Immature natural killer cell (primary cell): ENCODE results near the gene IMMP2L. TPM values are rescaled to one million over a fixed set of nuclear protein-coding genes. Genes with fewer than 3 reads are reported as not detected.
"Not testable (repeated sequence)": the region's sequence is repeated elsewhere in the genome, so short reads cannot be mapped to it uniquely, and the experiment has no call there.

Source experiments
- DNase-seq, 3 donors: peaks; one replicate each; pipeline ENCODE4 v3.0.0; 2022; ENCODE audit warnings: mixed read lengths in 1 of 3
- H3K27ac Mint-ChIP-seq, 6 donors: one replicate each; pipeline ENCODE4 v1.8.0; 2020; ENCODE audit warnings: mixed read lengths in 6 of 6, mild to moderate bottlenecking in 5 of 6, inconsistent platforms in 4 of 6, moderate library complexity in 3 of 6
- H3K27me3 Mint-ChIP-seq, 3 donors: one replicate each; pipeline ENCODE4 v1.8.0; 2020 to 2021; ENCODE audit warnings: low read depth in 3 of 3, mild to moderate bottlenecking in 3 of 3, mixed read lengths in 3 of 3, moderate library complexity in 3 of 3, inconsistent platforms in 1 of 3
- H3K36me3 Mint-ChIP-seq, 3 donors: one replicate each; pipeline ENCODE4 v1.8.0; 2020; ENCODE audit warnings: mixed read lengths in 3 of 3, inconsistent platforms in 2 of 3, mild to moderate bottlenecking in 2 of 3
- H3K4me1 Mint-ChIP-seq, 2 donors: one replicate each; pipeline ENCODE4 v1.8.0; 2020; ENCODE audit warnings: inconsistent platforms in 2 of 2, mild to moderate bottlenecking in 2 of 2, mixed read lengths in 2 of 2, moderate library complexity in 1 of 2
- H3K4me3 Mint-ChIP-seq, 5 donors: one replicate each; pipeline ENCODE4 v1.8.0; 2020; ENCODE audit warnings: mild to moderate bottlenecking in 5 of 5, mixed read lengths in 5 of 5, inconsistent platforms in 3 of 5, moderate library complexity in 3 of 5
- H3K9me3 Mint-ChIP-seq, 6 donors: one replicate each; pipeline ENCODE4 v1.8.0; 2020; ENCODE audit warnings: mild to moderate bottlenecking in 6 of 6, mixed read lengths in 6 of 6, inconsistent platforms in 4 of 6, moderate library complexity in 3 of 6
- polyA plus RNA-seq, 3 donors: library from polyadenylated mRNA; unstranded; fragments of 300-500 nt; fragmentation: Illumina TruSeq; gene quantifications; one replicate each; pipeline ENCODE4 v1.2.3, GENCODE V29; 2021

Gene IMMP2L
- polyA plus RNA-seq, 3 donors from 2014 or later: 17.0 to 20.7 TPM; not detected in 1

DNA sequence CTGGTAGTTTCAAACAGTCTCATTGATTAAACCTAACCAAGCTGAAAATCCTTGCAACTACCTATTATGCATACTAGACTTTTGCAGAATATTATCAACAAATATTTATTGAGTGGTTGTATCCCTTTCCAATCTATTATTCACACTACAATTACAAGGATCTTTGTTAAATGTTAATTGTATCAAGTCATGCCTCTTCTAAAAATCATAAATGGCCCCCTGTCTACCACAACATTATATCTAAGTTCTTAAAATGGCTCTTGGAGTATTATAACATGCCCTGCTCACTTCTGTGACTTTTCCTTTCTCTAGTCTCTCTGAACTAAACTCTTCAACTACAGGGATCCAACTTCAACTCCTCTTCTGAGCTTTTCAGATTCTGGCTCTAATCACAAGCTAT lies 219.3 kb downstream of the IMMP2L start:
- Mint-ChIP-seq H3K4me3 (no peak overlapping the region), H3K4me1 (no peaks in the 10 kb centered on the region), H3K36me3 (peaks cover 8 to 14% (median 11%) of the 10 kb centered on the region in 3 donors), H3K27ac (no peak overlapping the region), H3K27me3 (peaks cover 0 to 4% (median 0%) of the 10 kb centered on the region in 3 donors), H3K9me3 (peaks cover 14 to 46% (median 23%) of the 10 kb centered on the region in 6 donors)
- DNase-seq: no peak

DNA sequence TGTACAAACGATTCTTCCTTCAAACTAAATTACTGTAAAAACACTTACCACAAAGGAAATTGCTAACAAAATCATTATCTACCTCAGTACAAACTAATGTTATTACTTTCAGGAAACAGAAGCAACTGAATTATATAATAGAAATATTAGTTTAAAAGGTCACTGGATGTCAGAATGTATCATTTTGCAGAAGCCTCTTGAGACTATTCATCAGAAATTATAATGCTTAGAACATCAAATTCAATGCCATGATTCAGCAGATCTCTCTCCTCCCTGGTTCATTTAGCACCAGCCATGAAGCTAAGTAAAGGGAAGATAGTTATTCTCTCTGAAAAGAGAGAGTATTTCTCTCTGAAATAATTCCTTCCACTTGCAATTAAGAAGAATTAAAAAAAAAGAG lies 223.3 kb downstream of the IMMP2L start:
- H3K4me3 Mint-ChIP-seq: no peak overlapping the region
- peaks cover 14 to 28% (median 16%) of the 10 kb centered on the region in 6 donors for H3K9me3 Mint-ChIP-seq
- H3K27ac Mint-ChIP-seq: no peak overlapping the region

DNA sequence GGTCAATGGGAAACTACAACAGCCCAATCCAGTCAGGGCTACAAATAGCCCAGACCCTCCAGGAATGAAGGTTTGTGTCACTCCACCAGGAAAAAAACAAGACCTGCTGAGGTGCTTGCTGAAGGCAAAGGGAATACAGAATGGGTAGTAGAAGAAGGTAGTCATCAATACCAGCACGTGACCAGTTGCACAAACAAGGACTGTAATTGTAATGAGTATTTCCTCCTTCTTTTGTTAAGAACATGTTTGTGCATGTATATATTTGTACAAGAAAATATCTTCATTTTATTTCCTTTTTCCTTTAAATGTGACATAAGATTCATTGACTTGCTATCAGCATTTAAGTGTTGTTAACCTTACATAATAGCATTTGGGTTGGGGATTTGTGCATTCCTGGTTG lies 229.3 kb downstream of the IMMP2L start:
- Mint-ChIP-seq H3K27ac (no peak overlapping the region), H3K4me1 (no peaks in the 10 kb centered on the region), H3K27me3 (no peaks in the 10 kb centered on the region), H3K9me3 (peaks cover 3 to 11% (median 6%) of the 10 kb centered on the region in 6 donors), H3K36me3 (peaks cover 0 to 3% (median 0%) of the 10 kb centered on the region in 3 donors), H3K4me3 (no peak overlapping the region)
- DNase-seq: no peak

More for the DNA sequence above, 223.3 kb downstream of the IMMP2L start:
- no peaks in the 10 kb centered on the region for H3K27me3 Mint-ChIP-seq
- no peaks in the 10 kb centered on the region for H3K4me1 Mint-ChIP-seq
- DNase-seq: no peak
- peaks cover 3 to 10% (median 5%) of the 10 kb centered on the region in 3 donors for H3K36me3 Mint-ChIP-seq

DNA sequence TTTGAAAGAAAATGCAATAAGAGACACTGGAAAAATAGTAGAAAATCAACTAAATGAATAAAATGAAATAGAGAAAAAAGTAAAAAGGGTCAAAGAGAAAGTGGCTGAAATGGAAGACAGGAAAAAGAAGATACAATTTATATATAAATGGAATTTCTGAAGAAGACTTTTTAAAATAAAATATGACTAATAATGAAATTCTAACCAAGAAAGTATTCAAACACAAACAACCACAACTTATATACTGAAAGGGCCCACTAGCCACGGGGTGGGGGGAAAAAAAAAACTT lies 232.1 kb downstream of the IMMP2L start:
- Mint-ChIP-seq H3K9me3 (peaks cover 0 to 8% (median 5%) of the 10 kb centered on the region in 6 donors), H3K27ac (no peak overlapping the region), H3K36me3 (no peaks in the 10 kb centered on the region), H3K4me3 (no peak overlapping the region), H3K27me3 (no peaks in the 10 kb centered on the region), H3K4me1 (no peaks in the 10 kb centered on the region)
- DNase-seq: no peak

DNA sequence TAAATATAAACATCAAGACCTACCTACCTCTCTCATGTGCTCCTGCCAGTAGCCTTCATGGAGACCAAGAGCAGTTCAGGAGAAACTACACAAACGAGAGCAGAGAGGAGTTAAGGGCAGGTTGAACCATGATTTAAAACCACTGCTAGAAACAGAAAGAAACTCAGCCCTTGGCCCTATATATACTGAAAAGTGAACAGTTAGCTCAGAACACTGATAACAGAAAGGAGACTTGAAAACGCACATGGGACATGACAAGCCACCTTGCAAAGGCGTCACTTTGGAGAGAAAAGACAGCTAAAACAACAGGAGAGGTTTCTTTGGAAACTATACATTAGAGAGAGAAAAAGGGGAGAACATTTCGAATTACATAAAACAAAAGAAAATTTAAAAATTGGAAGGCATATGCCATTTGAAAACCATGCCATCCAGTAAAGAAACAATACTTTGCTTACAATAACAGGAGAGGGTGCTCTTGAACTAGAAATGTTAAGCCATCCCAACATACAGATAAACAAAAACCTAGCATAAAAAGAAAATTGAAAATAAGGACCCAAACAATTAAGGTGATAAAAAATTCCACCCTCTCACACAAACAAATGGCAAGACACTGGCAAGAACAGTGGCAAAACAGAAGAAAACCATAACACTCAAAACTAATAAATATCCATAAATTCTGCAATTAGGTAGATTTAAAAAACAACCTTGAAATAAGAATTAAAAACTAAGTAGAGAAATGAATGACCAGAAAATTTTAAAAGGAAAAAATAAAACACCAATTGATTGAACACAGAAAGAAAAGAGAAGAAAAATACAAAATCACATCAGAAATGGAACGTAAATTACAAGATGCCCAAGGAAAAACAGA lies 232.7 kb downstream of the IMMP2L start:
- Mint-ChIP-seq H3K36me3 (no peaks in the 10 kb centered on the region), H3K9me3 (peaks cover 0 to 8% (median 4%) of the 10 kb centered on the region in 6 donors), H3K27me3 (no peaks in the 10 kb centered on the region), H3K4me3 (no peak overlapping the region), H3K4me1 (no peaks in the 10 kb centered on the region), H3K27ac (no peak overlapping the region)
- DNase-seq: no peak

DNA sequence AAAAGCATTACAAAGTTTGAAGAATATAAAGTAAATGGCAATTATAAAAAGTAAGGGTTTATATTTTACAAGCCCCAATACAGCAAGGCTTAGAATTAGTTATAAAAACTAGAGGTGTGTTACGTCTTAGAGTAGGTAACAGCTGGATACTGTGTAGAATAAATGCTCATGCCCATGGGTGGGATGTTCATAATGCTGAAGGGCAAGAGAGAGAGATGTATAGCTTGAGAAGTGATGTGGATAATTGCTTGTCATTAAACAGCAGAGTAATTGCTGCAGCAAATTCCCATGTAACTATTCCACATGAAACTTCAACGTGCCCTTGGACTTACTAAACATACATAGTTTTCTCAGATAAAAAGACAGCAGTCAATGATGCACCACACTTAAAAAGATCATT lies 233.8 kb downstream of the IMMP2L start:
- Mint-ChIP-seq H3K27ac (no peak overlapping the region), H3K4me1 (no peaks in the 10 kb centered on the region)

DNA sequence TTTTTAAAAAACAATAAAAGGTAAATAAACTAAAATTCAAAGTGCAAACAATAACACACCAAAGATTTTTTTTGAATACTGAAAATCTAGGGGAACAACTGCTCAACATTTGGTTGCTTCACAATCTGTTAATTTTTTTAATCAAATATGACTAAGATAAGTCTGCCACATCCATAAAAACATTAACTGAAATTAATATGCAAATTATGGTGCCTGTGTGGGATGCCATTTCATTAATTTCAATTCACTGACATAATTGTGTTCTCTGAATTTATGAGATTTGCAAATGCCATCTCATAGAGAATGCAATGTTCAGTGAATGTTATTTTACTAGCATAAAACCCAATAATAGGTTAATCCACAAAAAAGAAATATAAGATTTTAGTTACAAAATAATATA lies 237.5 kb downstream of the IMMP2L start:
- Mint-ChIP-seq H3K36me3 (peaks cover 4 to 7% (median 7%) of the 10 kb centered on the region in 3 donors), H3K9me3 (peaks cover 0 to 9% (median 3%) of the 10 kb centered on the region in 6 donors), H3K27ac (no peak overlapping the region), H3K4me3 (no peak overlapping the region), H3K27me3 (peaks cover 0 to 3% (median 1%) of the 10 kb centered on the region in 3 donors), H3K4me1 (peaks cover 1 to 6% of the 10 kb centered on the region in 2 donors)
- no peak for DNase-seq

More for the DNA sequence above, 233.8 kb downstream of the IMMP2L start:
- Mint-ChIP-seq H3K4me3 (no peak overlapping the region), H3K36me3 (peaks cover 0 to under 1% (median 0%) of the 10 kb centered on the region in 3 donors), H3K27me3 (peaks cover 0 to 3% (median 0%) of the 10 kb centered on the region in 3 donors), H3K9me3 (peaks cover 0 to 8% (median 3%) of the 10 kb centered on the region in 6 donors)
- no peak for DNase-seq

DNA sequence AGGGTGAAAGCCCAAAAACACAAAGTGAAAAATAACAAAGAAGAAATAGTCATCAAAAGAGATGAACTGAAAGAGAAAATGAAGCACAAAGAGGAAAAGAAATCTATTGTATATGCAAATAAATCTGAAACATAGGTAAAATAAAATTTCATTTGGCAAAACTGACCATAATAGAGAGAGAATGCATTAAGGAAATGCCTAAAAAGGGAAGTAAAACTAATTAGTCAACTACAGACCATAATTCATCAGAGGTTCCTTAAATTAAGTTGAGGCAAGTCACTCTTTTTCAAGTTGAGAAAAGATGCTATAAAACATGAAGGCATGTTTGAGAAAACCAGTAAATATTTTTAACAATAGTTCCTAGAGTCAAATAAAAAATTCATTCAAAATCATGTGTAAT lies 238.1 kb downstream of the IMMP2L start:
- peaks cover 0 to 9% (median 3%) of the 10 kb centered on the region in 6 donors for H3K9me3 Mint-ChIP-seq
- no peak for DNase-seq
- H3K4me1 Mint-ChIP-seq: peaks cover 1 to 6% of the 10 kb centered on the region in 2 donors

DNA sequence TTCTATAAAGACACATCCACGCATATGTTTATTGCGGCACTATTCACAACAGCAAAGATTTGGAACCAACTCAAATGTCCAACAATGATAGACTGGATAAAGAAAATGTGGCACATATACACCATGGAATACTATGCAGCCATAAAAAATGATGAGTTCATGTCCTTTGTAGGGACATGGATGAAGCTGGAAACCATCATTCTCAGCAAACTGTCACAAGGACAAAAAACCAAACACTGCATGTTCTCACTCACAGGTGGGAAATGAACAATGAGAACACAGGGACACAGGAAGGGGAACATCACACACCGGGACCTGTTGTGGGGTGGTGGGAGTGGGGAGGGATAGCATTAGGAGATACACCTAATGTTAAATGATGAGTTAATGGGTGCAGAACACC lies 238.6 kb downstream of the IMMP2L start:
- H3K27me3 Mint-ChIP-seq, H3K4me3 Mint-ChIP-seq, H3K36me3 Mint-ChIP-seq, DNase-seq, H3K4me1 Mint-ChIP-seq, H3K9me3 Mint-ChIP-seq, H3K27ac Mint-ChIP-seq: not testable (repeated sequence)

More for the DNA sequence above, 238.1 kb downstream of the IMMP2L start:
- Mint-ChIP-seq H3K27ac (no peak overlapping the region), H3K27me3 (peaks cover 0 to 3% (median 1%) of the 10 kb centered on the region in 3 donors), H3K4me3 (no peak overlapping the region), H3K36me3 (peaks cover 4 to 7% (median 7%) of the 10 kb centered on the region in 3 donors)

DNA sequence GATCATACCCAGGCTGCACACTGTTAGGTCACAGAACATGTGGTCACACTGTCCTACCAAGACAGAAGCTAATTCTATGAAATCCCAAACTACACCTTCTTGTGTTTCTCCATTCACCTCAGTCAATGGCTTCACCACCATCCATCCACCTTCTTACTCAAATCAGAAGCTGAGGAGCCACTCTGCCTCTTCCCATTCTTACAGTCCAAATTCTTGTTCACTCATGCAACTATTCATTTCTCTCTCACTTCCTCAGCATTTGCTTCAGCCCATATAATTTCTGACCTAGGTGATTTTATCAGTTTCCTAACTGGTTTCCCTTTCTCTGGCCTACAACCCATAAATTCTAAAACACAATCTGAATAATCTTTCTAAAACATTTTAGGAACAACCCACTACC lies 242.2 kb downstream of the IMMP2L start:
- no peak overlapping the region for H3K4me3 Mint-ChIP-seq
- DNase-seq: no peak
- H3K4me1 Mint-ChIP-seq: peaks cover 1 to 11% of the 10 kb centered on the region in 2 donors
- peaks cover 0 to 10% (median 4%) of the 10 kb centered on the region in 6 donors for H3K9me3 Mint-ChIP-seq
- H3K27me3 Mint-ChIP-seq: peaks cover 0 to 3% (median 1%) of the 10 kb centered on the region in 3 donors
- peaks cover 7 to 8% (median 7%) of the 10 kb centered on the region in 3 donors for H3K36me3 Mint-ChIP-seq
- H3K27ac Mint-ChIP-seq: no peak overlapping the region

DNA sequence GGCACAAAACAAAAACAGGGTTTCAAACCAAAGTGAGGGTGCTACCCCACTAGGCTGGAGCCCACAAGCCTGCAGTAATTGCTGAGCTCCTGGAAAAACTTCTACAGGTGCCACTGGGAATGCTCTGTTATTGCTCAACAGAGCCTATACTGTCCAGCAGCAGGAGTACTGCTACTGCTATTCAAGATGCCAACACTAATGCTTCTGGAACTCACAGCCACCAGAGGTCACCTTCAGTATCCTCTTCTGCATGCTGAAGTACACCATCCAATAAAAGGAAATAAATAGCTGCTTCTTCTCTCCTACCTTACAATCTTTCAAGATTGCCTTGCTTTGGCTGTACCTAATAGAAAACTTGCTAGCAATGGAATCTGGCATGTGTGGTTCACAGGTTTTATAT lies 249.3 kb downstream of the IMMP2L start:
- no peak for DNase-seq
- H3K9me3 Mint-ChIP-seq: peaks cover 0 to 5% (median 0%) of the 10 kb centered on the region in 6 donors
- H3K4me3 Mint-ChIP-seq: no peak overlapping the region
- H3K4me1 Mint-ChIP-seq: peaks cover 0 to 17% of the 10 kb centered on the region in 2 donors
- no peak overlapping the region for H3K27ac Mint-ChIP-seq
- peaks cover 0 to 4% (median 0%) of the 10 kb centered on the region in 3 donors for H3K36me3 Mint-ChIP-seq
- H3K27me3 Mint-ChIP-seq: no peaks in the 10 kb centered on the region

DNA sequence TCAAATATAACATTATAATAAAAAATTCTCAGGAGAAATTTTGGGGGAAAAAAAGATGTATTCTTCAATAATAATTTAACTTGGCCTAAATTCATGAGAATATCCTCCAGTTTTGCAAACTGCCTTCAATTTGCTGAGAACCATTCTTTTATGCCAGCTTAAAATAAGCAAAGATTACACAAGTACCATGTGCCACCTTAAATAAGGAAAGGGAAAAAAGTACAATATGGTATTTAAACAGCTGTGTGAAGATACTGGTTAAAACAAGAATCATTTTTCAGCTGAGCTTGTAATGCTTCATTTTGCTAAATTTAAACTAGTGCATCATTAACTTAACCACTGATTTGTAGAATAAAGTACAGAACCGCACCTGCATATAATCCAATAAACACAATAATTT lies 253.6 kb downstream of the IMMP2L start:
- H3K4me1 Mint-ChIP-seq: peaks cover 4 to 23% of the 10 kb centered on the region in 2 donors
- H3K4me3 Mint-ChIP-seq: no peak overlapping the region
- no peak overlapping the region for H3K27ac Mint-ChIP-seq
- H3K9me3 Mint-ChIP-seq: peaks cover 0 to 2% (median 0%) of the 10 kb centered on the region in 6 donors
- no peaks in the 10 kb centered on the region for H3K36me3 Mint-ChIP-seq
- DNase-seq: no peak
- no peaks in the 10 kb centered on the region for H3K27me3 Mint-ChIP-seq

DNA sequence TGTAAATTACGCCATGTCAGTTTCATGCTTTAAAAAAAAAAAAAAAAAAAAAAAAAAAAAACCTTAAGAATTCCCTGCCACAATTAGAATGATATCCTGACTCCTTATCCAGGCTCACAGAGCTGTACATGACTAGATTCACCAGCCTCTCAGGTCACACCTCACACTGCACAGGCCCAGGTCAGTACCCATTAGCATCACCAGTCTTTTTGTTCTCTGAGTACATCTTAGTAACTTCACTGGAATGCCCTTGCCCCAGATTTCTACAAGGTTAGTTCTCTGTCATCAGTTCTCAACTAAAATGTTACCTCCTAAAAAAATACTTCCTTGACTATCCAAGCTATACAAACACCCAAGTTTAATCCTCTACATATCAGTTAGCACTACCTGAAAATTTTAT lies 260.4 kb downstream of the IMMP2L start:
- Mint-ChIP-seq H3K9me3 (peaks cover 0 to 16% (median 4%) of the 10 kb centered on the region in 6 donors), H3K27ac (no peak overlapping the region), H3K4me3 (no peak overlapping the region), H3K4me1 (peaks cover 14 to 31% of the 10 kb centered on the region in 2 donors), H3K27me3 (peaks cover 0 to 1% (median 0%) of the 10 kb centered on the region in 3 donors), H3K36me3 (peaks cover 0 to 8% (median 0%) of the 10 kb centered on the region in 3 donors)
- no peak for DNase-seq

DNA sequence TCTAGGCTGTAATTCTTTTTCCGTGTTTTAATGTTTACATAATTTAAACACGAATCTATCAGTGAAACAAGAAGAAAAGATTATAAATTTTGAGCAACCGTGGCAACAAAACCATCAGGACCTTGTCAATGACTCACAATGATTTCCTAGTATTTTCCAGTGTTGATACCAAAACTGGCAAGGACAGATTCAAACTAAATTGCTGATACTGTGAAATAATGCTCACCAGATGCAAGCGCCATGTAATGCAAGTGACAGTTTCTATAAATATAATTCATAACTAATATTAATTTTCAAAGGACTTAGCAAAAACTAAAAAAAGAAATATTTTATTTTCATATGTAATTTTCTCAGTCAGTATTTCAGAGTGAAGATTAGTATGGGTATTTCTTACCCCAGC lies 267.8 kb downstream of the IMMP2L start:
- Mint-ChIP-seq H3K4me3 (no peak overlapping the region), H3K4me1 (no peaks in the 10 kb centered on the region), H3K36me3 (peaks cover 0 to 5% (median 3%) of the 10 kb centered on the region in 3 donors)

More for the DNA sequence above, 267.8 kb downstream of the IMMP2L start:
- no peak for DNase-seq
- H3K27me3 Mint-ChIP-seq: no peaks in the 10 kb centered on the region
- H3K27ac Mint-ChIP-seq: no peak overlapping the region
- H3K9me3 Mint-ChIP-seq: peaks cover 0 to 6% (median 4%) of the 10 kb centered on the region in 6 donors
